Middle frontal gyrus (tissue), 1 donor: ENCODE measurements around the gene OR10H4.
"Not testable (repeated sequence)": the region's sequence is repeated elsewhere in the genome, so short reads cannot be mapped to it uniquely, and the experiment has no call there.

Source experiments
- DNase-seq: peaks from one replicate; pipeline ENCODE4 v3.0.0-alpha.2; 2015; ENCODE audit warnings: low spot score; ENCODE audit errors: extremely low spot score

OR10H4 gene

DNA sequence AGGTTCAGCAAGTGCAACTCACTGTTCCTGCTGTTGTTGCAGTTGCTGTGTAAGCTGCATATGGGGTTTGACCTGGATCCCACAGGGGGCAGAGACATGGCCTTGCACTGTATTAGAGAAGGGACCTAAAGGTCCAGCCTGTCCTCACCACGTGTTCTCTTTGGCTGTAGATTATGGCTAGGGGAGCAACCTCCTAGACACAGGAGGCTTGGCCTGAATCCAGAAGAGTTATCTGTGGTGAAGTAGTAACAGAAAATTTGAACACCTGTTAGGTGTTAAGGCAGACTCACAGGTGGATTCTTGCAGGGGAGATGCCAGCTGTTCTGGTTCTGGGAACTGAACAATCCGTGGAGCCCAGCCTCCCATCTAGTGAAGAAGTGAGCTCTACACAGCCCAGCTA lies 11.0 kb upstream of the OR10H4 start:
- DNase-seq: no peak

GRCh38 chr19:15944401-15944800 lies 4.4 kb upstream of the OR10H4 start:
- DNase-seq: no peak

DNA sequence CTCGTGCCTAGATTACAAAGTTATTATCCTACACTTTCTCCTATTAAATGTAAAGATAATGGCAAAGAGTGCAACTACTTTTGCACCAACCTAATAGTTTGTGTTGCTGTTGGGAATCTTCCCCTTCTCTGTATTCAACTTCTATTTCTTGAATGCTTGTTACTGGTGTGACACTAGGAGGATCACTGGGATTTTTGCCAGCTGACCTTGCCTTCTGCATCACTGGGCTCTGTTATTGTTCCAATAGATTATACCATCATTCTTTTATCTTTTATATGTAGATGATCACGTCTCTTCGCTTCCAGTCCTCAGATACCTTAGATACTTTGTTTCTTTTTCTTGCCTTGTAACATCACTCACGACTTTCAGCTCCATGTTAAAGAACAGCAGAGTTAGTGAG lies 3.5 kb upstream of the OR10H4 start:
- no peak for DNase-seq

GRCh38 chr19:15954820-15955219 lies 6.0 kb downstream of the OR10H4 start:
- no peak for DNase-seq

DNA sequence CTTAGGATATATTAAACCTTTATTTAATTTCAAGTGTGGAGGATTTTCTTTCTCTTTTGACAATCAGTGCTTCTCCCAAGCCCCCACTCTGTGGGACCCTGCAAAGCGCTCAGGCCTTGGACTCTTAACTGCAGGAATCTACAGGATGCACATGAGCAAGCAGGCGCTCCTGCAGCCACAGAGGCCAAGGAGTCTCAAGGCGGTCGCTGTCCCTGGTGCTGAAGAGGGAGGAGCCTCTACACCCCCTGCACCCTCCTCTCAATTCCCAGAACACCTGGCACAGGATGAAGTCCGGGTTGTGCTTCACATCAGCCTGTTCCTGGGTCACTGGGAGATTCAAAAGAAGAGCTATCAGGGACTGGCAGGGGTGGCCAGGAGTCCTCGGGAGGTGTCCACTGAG lies 13.5 kb downstream of the OR10H4 start:
- no peak for DNase-seq

- no peak for DNase-seq
These were observed 15.4 kb downstream of the OR10H4 start for GRCh38 chr19:15964231-15964630.

GRCh38 chr19:15971224-15971780 lies 22.5 kb downstream of the OR10H4 start:
- no peak for DNase-seq

- DNase-seq: not testable (repeated sequence)
These were observed 23.2 kb downstream of the OR10H4 start for GRCh38 chr19:15972043-15972442.

- DNase-seq: no peak
These were observed 26.0 kb downstream of the OR10H4 start for GRCh38 chr19:15974856-15975255.

DNA sequence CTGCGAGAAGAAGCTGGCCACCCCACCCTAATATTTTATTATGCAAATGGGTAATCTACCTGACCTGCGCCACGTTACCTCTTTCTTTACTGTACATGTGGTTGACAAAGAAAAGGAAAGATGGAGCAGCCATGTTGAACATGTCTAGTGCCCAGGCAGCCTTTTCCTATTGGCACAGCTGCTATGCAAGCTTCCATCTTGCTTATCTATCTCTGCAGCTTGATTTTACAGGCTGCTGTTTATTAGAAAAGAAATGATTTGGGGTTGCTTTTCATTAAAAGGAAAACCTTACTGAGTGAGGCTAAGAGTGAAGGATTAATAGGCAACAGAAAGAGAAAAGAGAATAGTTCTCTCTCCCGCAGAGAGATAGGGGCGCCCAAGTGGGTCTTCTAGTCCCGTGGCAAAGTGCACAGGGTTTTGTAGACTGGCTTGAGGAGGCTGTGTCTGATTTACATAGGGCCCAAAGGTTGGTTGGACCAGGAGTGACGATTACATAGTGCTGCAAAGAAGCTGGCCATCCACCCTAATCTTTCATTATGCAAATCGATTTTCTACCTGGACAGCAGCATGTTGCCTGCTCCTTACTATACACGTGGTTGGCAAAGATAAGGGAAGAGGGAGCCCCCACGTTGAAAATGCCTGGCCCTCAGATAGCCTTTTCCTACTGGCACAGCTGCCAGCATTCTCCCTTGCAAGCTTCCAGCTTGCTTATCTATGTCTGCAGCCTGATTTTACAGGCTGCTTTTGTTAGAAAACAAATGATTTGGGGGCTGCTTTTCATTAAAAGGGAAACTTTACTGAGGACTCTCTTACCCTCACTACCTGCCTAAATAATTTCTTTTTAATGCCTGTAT lies 28.3 kb downstream of the OR10H4 start:
- no peak for DNase-seq

GRCh38 chr19:15977690-15978089 lies 28.9 kb downstream of the OR10H4 start:
- DNase-seq: no peak

DNA sequence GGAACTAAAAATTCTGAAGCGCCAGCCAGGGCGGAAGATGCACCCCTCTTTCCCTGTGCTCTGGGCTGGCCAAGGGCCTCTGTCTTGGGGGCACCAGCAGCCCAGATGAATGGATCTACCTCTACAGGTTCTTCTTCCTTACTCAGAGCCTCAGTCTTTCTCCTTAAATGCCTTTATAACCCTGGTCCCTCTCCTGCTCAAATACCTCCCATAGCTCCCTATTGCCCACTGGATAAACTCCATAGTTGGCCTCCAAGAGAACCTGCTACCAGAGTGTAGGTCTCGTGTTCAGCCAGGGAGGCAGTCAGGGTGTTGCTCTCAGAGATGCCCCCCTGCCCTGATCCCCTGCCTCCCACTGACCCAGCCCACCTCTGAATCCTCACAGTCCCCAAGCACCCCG lies 30.5 kb downstream of the OR10H4 start:
- no peak for DNase-seq

- DNase-seq: not testable (repeated sequence)
These were observed 37.0 kb downstream of the OR10H4 start for GRCh38 chr19:15985831-15986230.

- no peak for DNase-seq
These were observed 37.9 kb downstream of the OR10H4 start for GRCh38 chr19:15986701-15987100.

- no peak for DNase-seq
These were observed 41.1 kb downstream of the OR10H4 start for GRCh38 chr19:15989889-15990288.

GRCh38 chr19:15991602-15992001 lies 42.8 kb downstream of the OR10H4 start:
- DNase-seq: no peak

- no peak for DNase-seq
These were observed 43.2 kb downstream of the OR10H4 start for GRCh38 chr19:15992014-15992413.

GRCh38 chr19:15995536-15995935 lies 46.7 kb downstream of the OR10H4 start:
- no peak for DNase-seq

- no peak for DNase-seq
These were observed 49.4 kb downstream of the OR10H4 start for GRCh38 chr19:15998166-15998565.
